Lower lobe of right lung (tissue), 2 donors: ENCODE measurements around the gene CHEK2. TPM values are rescaled to one million over a fixed set of nuclear protein-coding genes. Genes with fewer than 3 reads are reported as not detected.

Experiments
- ATAC-seq, 2 donors: fragments of 200-7000 bp; cut with Tn5 transposase; one replicate each; pipeline ENCODE4 v1.9.1; 2020 to 2022; ENCODE audit warnings: mild to moderate bottlenecking in 2 of 2, moderate library complexity in 2 of 2
- DNase-seq: peaks from one replicate; pipeline ENCODE4 v3.0.0-alpha.2; 2020
- H3K27ac ChIP-seq: fragments of 200-600 bp; one replicate; pipeline ENCODE4 v1.8.0; 2022
- H3K27me3 ChIP-seq: fragments of 200-600 bp; one replicate; pipeline ENCODE4 v1.8.0; 2022; ENCODE audit warnings: low read depth
- H3K36me3 ChIP-seq: fragments of 200-600 bp; one replicate; pipeline ENCODE4 v1.8.0; 2022; ENCODE audit warnings: mild to moderate bottlenecking
- H3K4me1 ChIP-seq: fragments of 200-600 bp; one replicate; pipeline ENCODE4 v1.8.0; 2022
- H3K4me3 ChIP-seq: fragments of 200-600 bp; one replicate; pipeline ENCODE4 v1.8.0; 2022; ENCODE audit warnings: mild to moderate bottlenecking
- H3K9me3 ChIP-seq: fragments of 200-600 bp; one replicate; pipeline ENCODE4 v1.8.0; 2022
- CTCF ChIP-seq: fragments of 200-600 bp; IDR thresholded peaks from one replicate; pipeline ENCODE4 v1.8.0; 2022; ENCODE audit warnings: antibody characterized with exemption, mild to moderate bottlenecking
- intact Hi-C: fragments of 100-400 bp; cut with DNase I; formaldehyde crosslinking; loops from one replicate; pipeline ENCODE4 v1.11.0; 2022
- total RNA-seq: library from RNA; stranded (reverse); fragmentation: NEBNext Ultra II Directional; extraction: Animal tissue kit (Norgen Biotek cat#: 25700); gene quantifications from one replicate; pipeline ENCODE4 v1.2.1, GENCODE V29; 2021
- donor health status: DM: no; HTN: yes; CAD: no; lungs with severe emphysema.

Gene CHEK2
- total RNA-seq, 1 donor from 2014 or later = 10.0 TPM

DNA sequence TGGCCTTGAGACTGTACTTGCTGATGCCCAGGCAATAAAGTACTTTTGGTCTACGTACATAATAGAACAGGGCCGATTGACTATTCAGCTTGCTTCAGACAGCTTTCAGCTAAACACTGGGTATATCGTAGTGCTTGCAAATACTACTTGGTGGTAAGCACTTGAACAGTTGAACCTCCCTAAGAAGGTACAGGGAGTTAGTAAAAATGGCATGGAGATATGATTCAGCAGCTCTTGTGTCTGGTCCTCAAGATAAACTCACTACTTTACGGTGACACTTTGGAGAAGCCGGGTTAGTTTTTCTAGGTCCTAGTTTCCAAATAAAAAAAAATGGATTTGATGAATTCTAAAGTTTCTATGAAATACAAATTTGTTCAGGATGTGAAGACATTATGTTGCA is 38.2 kb upstream of the CHEK2 start:
- H3K27ac ChIP-seq = no peak overlapping the region
- no peak overlapping the region for H3K4me3 ChIP-seq
- H3K27me3 ChIP-seq = no peaks in the 10 kb centered on the region
- DNase-seq = no peak
- no peaks in the 10 kb centered on the region for H3K9me3 ChIP-seq
- ATAC-seq = peak in 1 of 2 donors; percentile 42
- intact Hi-C loops = no loop called here
- H3K36me3 ChIP-seq = peaks cover 89% of the 10 kb centered on the region
- no peak for TF ChIP-seq CTCF
- peaks cover 48% of the 10 kb centered on the region for H3K4me1 ChIP-seq

DNA sequence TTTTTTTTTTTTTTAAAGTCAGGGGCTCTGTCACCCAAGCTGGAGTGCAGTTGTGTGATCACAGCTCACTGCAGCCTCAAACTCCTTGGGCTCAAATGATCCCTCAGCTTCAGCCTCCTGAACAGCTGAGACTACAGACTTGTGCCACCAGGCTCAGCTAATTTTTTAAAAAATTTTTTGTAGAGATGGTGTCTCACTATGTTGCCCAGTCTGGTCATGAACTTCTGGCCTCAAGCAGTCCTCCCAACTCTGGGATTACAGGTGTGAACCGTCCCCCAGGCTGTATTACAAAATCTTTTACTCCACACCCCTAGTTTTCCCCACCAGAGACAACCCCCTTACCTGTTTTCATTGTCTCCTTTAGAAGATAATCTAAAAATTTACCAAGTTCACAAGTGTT is 32.8 kb upstream of the CHEK2 start:
- ATAC-seq (no peak), DNase-seq (no peak)
- TF ChIP-seq CTCF = no peak
- no peak overlapping the region for H3K27ac ChIP-seq
- H3K4me1 ChIP-seq = peaks cover 32% of the 10 kb centered on the region
- H3K36me3 ChIP-seq = peaks cover 43% of the 10 kb centered on the region
- H3K9me3 ChIP-seq = no peaks in the 10 kb centered on the region
- peak overlapping the region; percentile 83 for H3K4me3 ChIP-seq
- intact Hi-C loops = no loop called here
- H3K27me3 ChIP-seq = no peaks in the 10 kb centered on the region

- Histone ChIP-seq H3K4me1 (peaks cover 23% of the 10 kb centered on the region), H3K27ac (peak overlapping the region; percentile 97), H3K4me3 (peak overlapping the region; percentile 83), H3K27me3 (no peaks in the 10 kb centered on the region), H3K36me3 (peaks cover 40% of the 10 kb centered on the region), H3K9me3 (peaks cover 6% of the 10 kb centered on the region)
- no peak for ATAC-seq
- no peak for DNase-seq
- no peak for TF ChIP-seq CTCF
- intact Hi-C loops = no loop called here
Observed at GRCh38 chr22:28773461-28773867, 31.8 kb upstream of the CHEK2 start.

GRCh38 chr22:28772633-28773460 is 31.2 kb upstream of the CHEK2 start, which contains the start of gene CCDC117:
CCDC117 (plus strand) TSS chr22:28772695; CDS start chr22:28772850, 155 bp downstream.
- peak within 1 kb of the TSS; percentile 83 for H3K4me3 ChIP-seq
- peaks cover 6% of the 10 kb centered on the region for H3K9me3 ChIP-seq
- DNase-seq (peak; percentile 97), ATAC-seq (peak; percentile 97 to 98)
- peaks cover 20% of the 10 kb centered on the region for H3K4me1 ChIP-seq
- H3K27me3 ChIP-seq = no peaks in the 10 kb centered on the region
- intact Hi-C loops = no loop called here
- H3K36me3 ChIP-seq = peaks cover 34% of the 10 kb centered on the region
- no peak for TF ChIP-seq CTCF
- peak within 1 kb of the TSS; percentile 97 for H3K27ac ChIP-seq

GRCh38 chr22:28771195-28771791 is 29.7 kb upstream of the CHEK2 start:
- intact Hi-C loops = no loop called here
- ATAC-seq (no peak), DNase-seq (no peak)
- H3K4me1 ChIP-seq = peaks cover 20% of the 10 kb centered on the region
- no peaks in the 10 kb centered on the region for H3K27me3 ChIP-seq
- no peak overlapping the region for H3K27ac ChIP-seq
- H3K4me3 ChIP-seq = no peak overlapping the region
- H3K36me3 ChIP-seq = peaks cover 20% of the 10 kb centered on the region
- peaks cover 6% of the 10 kb centered on the region for H3K9me3 ChIP-seq
- TF ChIP-seq CTCF = no peak
